GM18517 (cell line): ENCODE results near the gene CFAP77.

Experiments used
- ATAC-seq: cut with Tn5 transposase; IDR thresholded peaks from one replicate; pipeline ENCODE4 v1.9.1; 2021; ENCODE audit warnings: mild to moderate bottlenecking, moderate library complexity; ENCODE audit not compliant: unreplicated experiment

The CFAP77 gene

GRCh38 chr9:132590318-132591182 is 180.5 kb downstream of the CFAP77 start:
- no peak for ATAC-seq

DNA sequence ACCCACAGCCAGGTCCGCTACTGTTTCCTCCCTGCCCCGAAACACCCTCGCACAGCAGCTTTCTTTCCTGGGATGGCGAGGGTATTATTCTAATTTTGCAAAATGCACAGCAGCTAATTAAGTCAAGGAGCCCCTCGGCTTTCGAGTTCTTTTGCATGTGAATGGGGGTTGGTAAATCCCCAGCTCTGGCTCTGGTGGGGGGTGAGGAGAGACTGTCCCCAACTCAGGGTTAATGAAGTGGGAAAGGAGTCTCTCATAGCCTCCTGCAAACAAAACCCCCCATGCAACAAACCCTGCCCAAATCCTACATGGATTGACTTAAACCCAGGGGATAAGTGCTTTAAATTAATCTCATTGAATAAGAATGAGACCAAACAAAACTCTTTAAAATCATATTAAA is 181.2 kb downstream of the CFAP77 start:
- ATAC-seq = no peak

DNA sequence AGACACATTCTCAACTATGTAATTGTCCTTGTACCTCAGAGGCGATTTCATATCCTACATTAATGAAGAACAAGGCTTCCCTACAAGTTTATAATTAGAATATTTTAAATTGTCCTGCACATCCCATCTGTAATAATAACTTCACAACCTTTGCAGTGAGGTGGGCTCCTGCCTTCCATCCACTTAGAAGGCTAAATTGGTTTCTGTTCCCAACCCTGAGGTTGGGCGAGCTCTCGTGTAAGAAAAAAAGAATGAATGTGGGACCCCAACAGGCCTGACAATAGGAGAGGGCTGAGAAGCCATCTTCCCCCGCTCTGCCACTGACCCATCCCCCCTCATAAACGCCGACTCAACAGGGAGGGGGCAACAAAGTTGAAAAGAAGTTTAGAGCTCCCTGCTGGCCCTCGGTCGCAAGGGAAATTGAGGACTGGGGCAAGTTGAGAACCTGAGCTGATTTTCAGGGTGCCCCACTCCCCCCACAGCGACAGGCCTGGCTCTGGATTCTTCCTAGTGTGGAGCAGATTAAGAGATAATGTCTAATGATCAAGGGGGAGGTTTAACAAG is 181.8 kb downstream of the CFAP77 start:
- ATAC-seq = no peak

DNA sequence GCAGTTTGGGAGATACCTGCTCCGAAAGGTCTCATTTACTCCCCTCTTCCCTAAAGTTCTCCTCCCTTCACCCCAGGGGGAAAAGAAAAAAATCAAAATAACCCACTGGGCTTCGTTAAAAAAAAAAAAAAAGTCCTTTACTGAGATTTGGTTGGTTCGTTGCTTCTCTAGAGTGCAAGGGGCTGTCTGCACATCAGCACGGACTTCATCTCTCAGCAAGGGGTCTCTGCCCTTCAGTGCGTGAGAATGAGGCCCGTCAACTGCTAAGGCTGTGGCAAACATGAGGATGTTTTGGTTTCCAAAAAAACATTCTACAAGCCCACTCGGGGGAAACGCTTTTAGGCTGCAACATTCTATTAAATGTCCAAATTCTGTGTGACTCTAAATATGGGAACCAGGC is 182.4 kb downstream of the CFAP77 start:
- no peak for ATAC-seq

DNA sequence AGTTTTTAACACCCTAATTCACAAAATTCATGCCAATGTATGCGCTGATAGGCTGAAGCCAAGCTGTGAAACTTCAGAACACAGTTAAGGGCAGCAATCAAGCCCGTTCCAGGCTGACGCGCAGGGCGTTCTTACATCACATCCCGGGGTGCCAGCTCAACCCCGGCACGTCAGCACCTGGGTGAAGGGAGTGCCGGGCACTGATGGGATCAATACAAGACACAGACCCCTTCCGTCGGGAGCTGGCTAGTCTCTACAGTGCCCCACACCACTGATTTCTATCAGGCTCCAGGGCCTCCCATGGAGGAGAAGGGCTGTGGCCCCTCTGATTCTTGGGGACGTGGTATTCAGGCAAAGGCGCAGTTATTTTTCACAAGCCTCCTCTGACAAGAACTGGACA is 184.4 kb downstream of the CFAP77 start:
- no peak for ATAC-seq

DNA sequence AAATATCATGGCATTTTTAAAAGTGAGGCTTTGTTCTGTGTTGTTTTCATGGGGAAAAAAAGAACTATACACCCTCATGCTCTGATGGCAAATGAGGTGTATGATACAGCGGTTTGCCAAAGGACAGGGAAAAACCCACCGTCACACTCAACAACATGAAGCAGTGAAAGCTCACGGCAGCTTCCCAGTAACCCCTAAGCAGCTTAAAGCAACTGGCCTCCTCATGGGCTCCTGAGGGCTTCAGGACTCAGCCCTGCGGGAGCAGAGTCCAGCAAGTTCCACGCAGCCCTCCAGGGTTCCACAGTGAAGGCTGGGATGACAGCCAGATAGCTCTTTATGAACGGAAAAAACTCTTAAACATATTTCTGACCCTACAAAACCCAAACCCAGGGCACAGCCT is 185.3 kb downstream of the CFAP77 start:
- ATAC-seq = no peak

DNA sequence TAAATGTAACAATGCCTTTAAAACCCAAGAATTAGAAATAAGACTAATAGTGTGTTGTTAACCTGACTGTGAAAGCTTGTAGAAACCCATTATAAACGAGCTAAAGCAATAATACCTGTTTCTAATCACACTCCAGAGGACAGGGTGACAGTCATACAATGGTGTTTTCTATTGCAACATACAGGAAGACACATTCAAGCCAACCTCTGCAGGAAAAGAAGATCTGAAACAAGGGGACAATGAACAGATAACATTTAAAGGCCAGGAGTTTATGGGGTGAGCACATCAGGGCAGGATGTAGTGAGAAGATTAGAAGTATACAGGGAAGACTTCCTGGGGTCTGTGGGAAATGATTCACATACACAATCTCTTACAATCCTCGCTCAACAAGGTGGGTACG is 186.2 kb downstream of the CFAP77 start:
- no peak for ATAC-seq

GRCh38 chr9:132597073-132597775 is 187.2 kb downstream of the CFAP77 start:
- ATAC-seq = no peak

- no peak for ATAC-seq
Observed at GRCh38 chr9:132600326-132600984, 190.4 kb downstream of the CFAP77 start.

DNA sequence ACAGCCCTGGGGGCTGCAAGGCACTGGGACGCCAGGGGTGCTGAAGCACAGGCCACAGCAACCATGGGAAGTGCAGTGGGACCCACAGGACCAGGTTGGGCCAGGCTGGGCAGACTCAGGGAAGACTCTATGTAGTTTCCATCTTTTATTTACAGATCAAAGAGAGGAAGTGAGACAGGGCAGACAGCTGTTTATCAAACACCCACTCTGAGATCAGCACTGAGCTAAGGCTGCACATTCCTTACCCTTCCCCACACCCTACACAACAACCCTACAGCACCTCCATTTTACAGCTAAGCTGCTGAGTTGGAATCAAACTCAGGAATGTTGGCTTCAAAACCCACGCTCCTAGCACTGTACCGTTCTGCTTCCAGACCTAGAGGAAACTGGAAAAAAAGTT is 192.2 kb downstream of the CFAP77 start:
- no peak for ATAC-seq

GRCh38 chr9:132605387-132605786 is 195.4 kb downstream of the CFAP77 start:
- ATAC-seq = no peak

- no peak for ATAC-seq
Observed at GRCh38 chr9:132606066-132606465, 196.1 kb downstream of the CFAP77 start.

- no peak for ATAC-seq
Observed at GRCh38 chr9:132609184-132609583, 199.2 kb downstream of the CFAP77 start.

DNA sequence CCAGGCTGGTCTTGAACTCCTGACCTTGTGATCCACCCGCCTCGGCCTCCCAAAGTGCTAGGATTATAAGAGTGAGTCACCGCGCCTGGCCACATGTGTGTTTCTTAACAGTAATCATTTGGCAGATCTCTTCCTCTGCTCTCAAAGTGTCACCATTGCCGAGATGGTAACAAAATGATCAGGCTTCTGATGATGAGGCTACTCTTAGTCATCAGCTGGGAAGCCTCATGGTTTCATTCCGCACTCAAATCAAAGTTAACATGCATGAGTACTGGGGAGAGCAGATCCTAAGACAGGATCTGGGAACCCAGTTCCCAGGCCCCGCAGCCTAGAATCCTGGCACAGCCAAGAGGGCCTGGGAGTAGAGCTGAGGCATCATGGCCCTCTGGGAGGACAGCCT is 199.8 kb downstream of the CFAP77 start:
- ATAC-seq = no peak

- no peak for ATAC-seq
Observed at GRCh38 chr9:132610661-132611060, 200.7 kb downstream of the CFAP77 start.

DNA sequence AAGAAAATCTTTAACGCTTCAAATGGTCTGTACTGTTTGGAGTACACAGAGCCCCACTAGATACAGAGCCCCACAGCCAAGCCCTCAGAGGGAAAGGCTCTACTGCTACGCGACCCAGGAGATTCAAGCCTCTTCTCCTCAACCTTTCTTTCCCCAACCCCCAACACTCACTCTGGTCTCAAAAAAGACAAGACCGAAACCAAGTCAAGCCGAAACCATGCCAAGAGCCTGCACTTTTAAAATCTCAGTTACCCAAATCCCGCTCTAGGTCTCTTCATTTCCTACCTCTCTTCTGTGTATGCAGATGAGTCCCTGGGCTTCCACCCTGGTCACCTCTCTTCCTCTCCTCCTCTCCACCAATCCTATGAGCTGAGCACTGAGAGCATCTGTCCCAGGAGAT is 204.3 kb downstream of the CFAP77 start:
- ATAC-seq = no peak

DNA sequence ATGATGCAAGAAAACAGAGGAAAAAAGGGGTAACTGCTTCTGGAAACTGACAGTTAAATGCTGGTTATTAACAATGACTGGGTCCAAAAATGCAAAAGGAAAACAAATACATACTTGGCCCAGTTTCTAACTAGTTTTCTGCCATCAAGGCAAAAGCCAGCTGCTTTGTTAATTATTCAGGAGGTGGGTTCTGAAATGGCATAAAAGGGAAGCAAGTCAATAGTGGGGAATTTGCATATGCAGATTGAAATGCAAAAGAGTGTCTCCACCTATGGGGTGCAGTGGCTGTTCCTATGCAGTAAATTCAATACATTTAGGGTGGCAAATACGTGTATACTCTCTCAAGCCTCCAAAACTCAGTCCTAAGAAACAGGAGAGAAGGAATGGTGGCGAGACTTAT is 205.8 kb downstream of the CFAP77 start:
- no peak for ATAC-seq

GRCh38 chr9:132616725-132617124 is 206.7 kb downstream of the CFAP77 start:
- ATAC-seq = no peak

DNA sequence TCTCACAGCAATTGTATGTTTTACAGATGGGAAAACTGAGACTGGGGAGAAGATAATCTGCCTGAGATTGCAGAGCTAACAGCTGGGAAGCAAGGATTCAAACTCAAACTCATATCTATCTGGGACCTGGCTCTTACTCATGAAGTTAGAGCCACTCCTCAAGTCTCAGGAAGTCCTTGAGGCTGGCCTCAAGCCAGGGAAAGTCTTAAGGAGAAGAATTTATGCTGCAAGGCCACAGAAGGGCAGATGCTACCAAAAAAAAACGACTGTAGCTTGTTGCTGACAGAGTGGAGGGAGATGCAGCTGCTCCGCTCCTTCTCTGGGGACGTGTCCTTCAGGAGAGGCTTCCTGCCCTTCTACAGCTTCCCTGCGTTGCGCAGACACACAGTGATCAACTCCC is 212.1 kb downstream of the CFAP77 start:
- ATAC-seq = no peak
